Testis (tissue), 3 donors: ENCODE data around the gene TCF12. TPM values are rescaled to one million over a fixed set of nuclear protein-coding genes. Genes with fewer than 3 reads are reported as not detected.

ENCODE experiments used
- DNase-seq: peaks from one replicate; pipeline ENCODE4 v3.0.0-alpha.2; 2019
- H3K27ac ChIP-seq, 2 donors: fragments of 200-600 bp; sonication (generic); one replicate each; pipeline ENCODE4 v1.5.1; 2019
- H3K27me3 ChIP-seq: fragments of 200-600 bp; sonication (generic); one replicate; pipeline ENCODE4 v1.5.1; 2019
- H3K36me3 ChIP-seq: fragments of 200-600 bp; sonication (generic); one replicate; pipeline ENCODE4 v1.5.1; 2017; ENCODE audit warnings: low read depth; ENCODE audit errors: missing control alignments
- H3K4me1 ChIP-seq: fragments of 200-600 bp; sonication (generic); one replicate; pipeline ENCODE4 v1.5.1; 2019
- H3K4me3 ChIP-seq, 2 donors: fragments of 200-600 bp; sonication (generic); one replicate each; pipeline ENCODE4 v1.5.1; 2017 to 2019
- H3K9me3 ChIP-seq: fragments of 200-600 bp; sonication (generic); one replicate; pipeline ENCODE4 v1.5.1; 2017
- CTCF ChIP-seq, 3 experiments: fragments of 450-650 bp in 2 of 3; fragments of 200-600 bp in 1 of 3; sonication (generic) in 1 of 3; IDR thresholded peaks; one replicate each; pipeline ENCODE4 v1.5.1; 2016 to 2019; ENCODE audit warnings: antibody characterized with exemption in 3 of 3, mild to moderate bottlenecking in 2 of 3, moderate library complexity in 1 of 3
- POLR2A ChIP-seq: fragments of 450-650 bp; IDR thresholded peaks from one replicate; pipeline ENCODE4 v1.6.1; 2017; ENCODE audit warnings: antibody characterized with exemption, mild to moderate bottlenecking, moderate library complexity
- WGBS, 2 donors: methylation state at CpG; one replicate each; pipeline ENCODE4 v1.1.5; 2018; 5-methylcytosine and 5-hydroxymethylcytosine counted together
- intact Hi-C: fragments of 100-400 bp; cut with DNase I; formaldehyde crosslinking; loops from one replicate; pipeline ENCODE4 v1.15.1; 2023; ENCODE audit warnings: low total_unique reads
- polyA plus RNA-seq: library from polyadenylated mRNA; stranded (reverse); fragments of 350-450 nt; fragmentation: Illumina TruSeq; extraction: RNeasy Lipid Tissue Mini Kit (QIAGEN cat#74804); gene quantifications from one replicate; pipeline ENCODE4 v1.2.3, GENCODE V29; 2014; ENCODE audit warnings: low read depth, low replicate concordance; ENCODE audit not compliant: insufficient read depth
- total RNA-seq, 2 donors: library from RNA; depleted of rRNA; stranded (reverse); fragments of >200 nt; gene quantifications; one replicate each; pipeline ENCODE4 v1.2.3, GENCODE V29; 2016

The TCF12 gene
- total and polyA plus RNA-seq, 3 donors from 2014 or later: 51.8 to 152 (median 146) TPM

DNA sequence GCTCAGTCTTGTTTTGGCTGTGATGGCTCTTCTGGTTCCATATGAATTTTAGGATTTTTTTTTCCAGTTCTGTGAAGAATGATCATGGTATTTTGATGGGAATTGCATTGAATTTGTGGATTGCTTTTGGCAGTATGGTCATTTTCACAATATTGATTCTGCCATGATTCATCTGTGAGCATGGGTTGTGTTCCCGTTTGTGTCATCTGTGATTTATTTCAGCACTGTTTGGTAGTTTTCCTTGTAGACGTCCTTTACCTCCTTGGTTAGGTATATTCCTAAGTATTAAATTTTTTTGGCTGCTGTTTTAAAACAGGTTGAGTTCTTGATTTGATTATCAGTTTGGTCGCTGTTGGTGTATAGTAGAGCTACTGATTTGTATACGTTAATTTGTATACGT, 18.5 kb downstream of the TCF12 start:
- H3K27me3 ChIP-seq: no peaks in the 10 kb centered on the region
- intact Hi-C loops: no loop called here
- H3K4me1 ChIP-seq: peaks cover 2% of the 10 kb centered on the region
- no peak overlapping the region for H3K4me3 ChIP-seq
- DNase-seq: no peak
- TF ChIP-seq CTCF (IDR thresholded peaks at IDR 0.05) (no peak), POLR2A (no peak)
- no peaks in the 10 kb centered on the region for H3K9me3 ChIP-seq
- WGBS, 2 donors: 89 to 95% methylated on average over 5 of the region's 5 CpGs
- H3K27ac ChIP-seq: no peak overlapping the region
- no peaks in the 10 kb centered on the region for H3K36me3 ChIP-seq

DNA sequence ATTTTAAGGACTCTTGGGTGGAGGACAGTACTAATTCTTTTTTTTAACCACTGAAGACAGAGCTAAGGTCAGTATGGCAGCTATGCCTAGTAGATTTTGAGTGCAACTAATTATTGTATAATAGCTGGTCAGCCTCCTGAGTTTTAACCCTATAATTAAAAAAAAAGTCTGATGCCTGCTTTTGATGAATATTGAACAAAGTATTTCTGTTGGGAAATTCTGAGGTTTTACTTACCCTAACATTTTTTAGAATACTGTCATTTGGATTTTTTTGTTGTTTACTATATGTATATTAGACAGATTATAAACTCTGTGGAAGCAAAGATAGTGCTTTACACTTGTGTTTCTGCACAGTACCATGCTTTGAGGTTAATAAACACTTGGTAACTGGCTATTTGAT, 20.8 kb downstream of the TCF12 start:
- Histone ChIP-seq H3K36me3 (no peaks in the 10 kb centered on the region), H3K9me3 (no peaks in the 10 kb centered on the region), H3K4me3 (no peak overlapping the region), H3K27me3 (no peaks in the 10 kb centered on the region), H3K4me1 (no peaks in the 10 kb centered on the region), H3K27ac (no peak overlapping the region)
- intact Hi-C loops: no loop called here
- no peak for DNase-seq
- TF ChIP-seq CTCF (IDR thresholded peaks at IDR 0.05) (no peak), POLR2A (no peak)

DNA sequence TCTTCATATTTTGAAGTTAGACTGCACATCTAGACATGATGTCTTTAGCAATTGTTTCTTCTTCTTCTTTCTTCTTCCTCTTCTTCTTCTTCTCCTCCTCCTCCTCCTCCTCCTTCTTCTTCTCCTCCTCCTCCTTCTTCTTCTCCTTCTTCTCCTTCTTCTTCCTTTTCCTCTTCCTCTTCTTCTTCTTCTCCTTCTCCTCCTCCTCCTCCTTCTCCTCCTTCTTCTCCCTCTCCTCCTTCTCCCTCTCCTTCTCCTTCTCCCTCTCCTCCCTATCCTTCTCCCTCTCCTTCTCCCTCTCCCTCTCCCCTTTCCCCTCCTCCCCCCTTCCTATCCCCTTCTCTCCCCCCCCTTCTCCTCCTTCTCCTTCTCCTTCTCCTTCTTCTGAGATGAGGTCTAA, 21.9 kb downstream of the TCF12 start:
- no peak for DNase-seq
- Histone ChIP-seq H3K4me3 (no peak overlapping the region), H3K27me3 (no peaks in the 10 kb centered on the region), H3K9me3 (no peaks in the 10 kb centered on the region), H3K27ac (no peak overlapping the region), H3K4me1 (no peaks in the 10 kb centered on the region), H3K36me3 (no peaks in the 10 kb centered on the region)
- TF ChIP-seq POLR2A (no peak), CTCF (IDR thresholded peaks at IDR 0.05) (no peak)
- intact Hi-C loops: no loop called here

GRCh38 chr15:56942118-56942517, 23.7 kb downstream of the TCF12 start:
- no peak for DNase-seq
- intact Hi-C loops: no loop called here
- TF ChIP-seq CTCF (IDR thresholded peaks at IDR 0.05) (no peak), POLR2A (no peak)

DNA sequence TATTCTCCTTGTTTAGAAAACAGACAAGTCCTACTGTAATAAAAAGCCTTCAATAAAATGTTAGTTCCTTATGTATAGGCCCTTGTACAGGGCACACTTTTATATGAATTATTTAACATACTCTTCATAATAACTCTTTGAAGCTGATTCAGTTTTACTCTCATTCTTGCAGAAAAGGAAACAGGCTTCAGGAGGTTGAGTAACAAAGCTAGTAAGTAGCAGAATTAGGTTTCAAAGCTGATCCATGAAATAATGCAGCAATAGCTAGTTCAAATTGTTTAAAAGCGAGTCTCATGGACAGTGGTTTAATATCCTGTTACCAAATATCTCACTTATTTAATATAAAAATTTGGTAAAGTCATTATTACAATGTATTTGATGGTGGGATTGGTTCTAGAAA, 25.0 kb downstream of the TCF12 start:
- DNase-seq: no peak
- H3K4me3 ChIP-seq: no peak overlapping the region
- intact Hi-C loops: no loop called here
- H3K4me1 ChIP-seq: no peaks in the 10 kb centered on the region
- no peaks in the 10 kb centered on the region for H3K36me3 ChIP-seq
- H3K27ac ChIP-seq: no peak overlapping the region
- no peaks in the 10 kb centered on the region for H3K9me3 ChIP-seq
- WGBS, 2 donors: 96% methylated on average over 1 of the region's 1 CpG
- H3K27me3 ChIP-seq: no peaks in the 10 kb centered on the region
- no peak for TF ChIP-seq CTCF (IDR thresholded peaks at IDR 0.05)
- TF ChIP-seq POLR2A: no peak

More at GRCh38 chr15:56942118-56942517, 23.7 kb downstream of the TCF12 start:
- H3K9me3 ChIP-seq: no peaks in the 10 kb centered on the region
- H3K27ac ChIP-seq: no peak overlapping the region
- no peaks in the 10 kb centered on the region for H3K27me3 ChIP-seq
- no peaks in the 10 kb centered on the region for H3K36me3 ChIP-seq
- H3K4me3 ChIP-seq: no peak overlapping the region
- no peaks in the 10 kb centered on the region for H3K4me1 ChIP-seq
